Activated T-cell treated with anti-CD3 and anti-CD28 coated beads, Interleukin-2, amount 50 U/mL, for 72 hours (primary cell): ENCODE data around the gene PPP1R14C. TPM values are rescaled to one million over a fixed set of nuclear protein-coding genes. Genes with fewer than 3 reads are reported as not detected.
"Not testable (repeated sequence)": the region's sequence is repeated elsewhere in the genome, so short reads cannot be mapped to it uniquely, and the experiment has no call there.

ENCODE experiments used
- ATAC-seq, 2 donors: fragments of 150-1000 bp; cut with Tn5 transposase; replicated peaks in 1 of 2; 2 replicates each; pipeline ENCODE4 v1.10.0; 2021; ENCODE audit warnings: moderate library complexity in 2 of 2, mild to moderate bottlenecking in 1 of 2
- DNase-seq, 2 donors: peaks; one replicate each; pipeline ENCODE4 v3.0.0; 2021 to 2022; ENCODE audit warnings: mixed read lengths in 1 of 2
- H3K27ac Mint-ChIP-seq: one replicate; pipeline ENCODE4 v1.8.0; 2022; ENCODE audit warnings: mild to moderate bottlenecking, moderate library complexity, mixed read lengths
- H3K27me3 Mint-ChIP-seq: one replicate; pipeline ENCODE4 v1.8.0; 2022; ENCODE audit warnings: low read depth, mixed read lengths
- H3K36me3 Mint-ChIP-seq, 2 donors: one replicate each; pipeline ENCODE4 v1.8.0; 2022; ENCODE audit warnings: mixed read lengths in 2 of 2, mild to moderate bottlenecking in 1 of 2; ENCODE audit not compliant: insufficient read depth in 2 of 2
- H3K4me1 Mint-ChIP-seq: one replicate; pipeline ENCODE4 v1.8.0; 2022; ENCODE audit warnings: low read depth, mixed read lengths
- H3K4me3 Mint-ChIP-seq, 2 donors: one replicate each; pipeline ENCODE4 v1.8.0; 2022; ENCODE audit warnings: mild to moderate bottlenecking in 2 of 2, mixed read lengths in 2 of 2, moderate library complexity in 2 of 2
- H3K9me3 Mint-ChIP-seq, 2 donors: one replicate each; pipeline ENCODE4 v1.8.0; 2022; ENCODE audit warnings: mixed read lengths in 2 of 2
- total RNA-seq, 2 donors: library from RNA; stranded (reverse); gene quantifications; one replicate each; pipeline ENCODE4 v1.2.3, GENCODE V29; 2022

Gene PPP1R14C
- total RNA-seq, 2 donors from 2014 or later, result 1.8 TPM

DNA sequence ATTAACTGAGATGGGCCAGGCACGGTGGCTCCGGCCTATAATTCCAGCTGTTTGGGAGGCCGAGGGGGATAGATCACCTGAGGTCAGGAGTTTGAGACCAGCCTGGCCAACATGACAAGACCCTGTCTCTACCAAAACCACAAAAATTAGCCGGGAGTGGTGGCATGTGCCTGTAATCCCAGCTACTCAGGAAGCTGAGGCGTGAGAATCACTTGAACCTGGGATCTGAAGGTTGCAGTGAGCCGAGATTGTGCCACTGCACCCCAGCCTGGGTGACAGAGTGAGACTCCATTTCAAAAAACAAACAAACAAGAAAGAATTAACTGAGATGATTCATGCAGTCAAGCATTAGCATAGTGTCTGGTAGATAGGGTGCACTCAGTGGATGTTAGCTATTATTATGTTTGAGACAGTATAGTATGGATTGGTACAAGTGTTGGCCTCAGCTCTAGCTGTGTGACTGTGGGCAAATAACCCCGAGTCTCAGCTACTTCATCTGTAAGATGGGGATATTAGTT lies 37.1 kb downstream of the PPP1R14C start:
- not testable (repeated sequence) for DNase-seq, ATAC-seq, H3K36me3 Mint-ChIP-seq, H3K9me3 Mint-ChIP-seq, H3K4me3 Mint-ChIP-seq, H3K4me1 Mint-ChIP-seq, H3K27ac Mint-ChIP-seq
- peaks cover 40% of the 10 kb centered on the region for H3K27me3 Mint-ChIP-seq

DNA sequence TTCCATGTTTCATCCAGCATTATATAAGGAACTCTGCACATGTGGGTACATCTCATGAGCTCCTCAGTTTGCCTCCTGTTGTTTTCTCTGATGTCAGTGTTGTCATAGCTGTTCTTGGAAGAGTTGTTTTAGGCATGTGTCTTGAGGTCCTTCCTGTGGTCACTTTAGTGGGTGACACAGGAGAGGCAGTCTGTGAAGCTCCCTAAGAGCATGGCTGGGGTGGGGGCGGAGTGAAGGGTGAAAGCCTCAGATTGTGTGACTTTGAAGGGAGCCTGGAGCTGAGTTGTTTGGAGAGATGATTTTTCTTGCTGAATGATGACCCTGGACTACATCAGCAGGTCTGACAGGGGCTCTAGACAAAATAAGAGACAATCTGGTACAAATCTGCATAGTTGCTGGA lies 37.7 kb downstream of the PPP1R14C start:
- ATAC-seq, result peak in 1 of 2 donors; percentile 39
- no peaks in the 10 kb centered on the region for H3K4me1 Mint-ChIP-seq
- H3K27ac Mint-ChIP-seq, result no peak overlapping the region
- H3K4me3 Mint-ChIP-seq, result no peak overlapping the region
- H3K36me3 Mint-ChIP-seq, result no peaks in the 10 kb centered on the region
- no peak for DNase-seq
- H3K9me3 Mint-ChIP-seq, result no peaks in the 10 kb centered on the region
- peaks cover 39% of the 10 kb centered on the region for H3K27me3 Mint-ChIP-seq

GRCh38 chr6:150182460-150183078 lies 39.7 kb downstream of the PPP1R14C start:
- Mint-ChIP-seq H3K9me3 (no peaks in the 10 kb centered on the region), H3K4me1 (no peaks in the 10 kb centered on the region), H3K27me3 (peaks cover 38% of the 10 kb centered on the region), H3K27ac (no peak overlapping the region), H3K4me3 (no peak overlapping the region), H3K36me3 (no peaks in the 10 kb centered on the region)
- no peak for DNase-seq
- ATAC-seq, result no peak

- Mint-ChIP-seq H3K4me1 (no peaks in the 10 kb centered on the region), H3K4me3 (no peak overlapping the region), H3K9me3 (no peaks in the 10 kb centered on the region), H3K27me3 (peaks cover 44% of the 10 kb centered on the region), H3K36me3 (no peaks in the 10 kb centered on the region), H3K27ac (no peak overlapping the region)
- ATAC-seq (no peak), DNase-seq (no peak)
These were observed 40.3 kb downstream of the PPP1R14C start for GRCh38 chr6:150183105-150183504.

- Mint-ChIP-seq H3K27ac (no peak overlapping the region), H3K4me3 (no peak overlapping the region), H3K27me3 (peaks cover 47% of the 10 kb centered on the region), H3K9me3 (peaks cover 0 to 1% of the 10 kb centered on the region in 2 donors), H3K4me1 (no peaks in the 10 kb centered on the region), H3K36me3 (no peaks in the 10 kb centered on the region)
- no peak for DNase-seq
- ATAC-seq, result no peak
These were observed 41.1 kb downstream of the PPP1R14C start for GRCh38 chr6:150183966-150184365.

- Mint-ChIP-seq H3K27me3 (peaks cover 46% of the 10 kb centered on the region), H3K36me3 (no peaks in the 10 kb centered on the region), H3K4me3 (no peak overlapping the region), H3K9me3 (peaks cover 0 to 1% of the 10 kb centered on the region in 2 donors), H3K27ac (no peak overlapping the region), H3K4me1 (no peaks in the 10 kb centered on the region)
- no peak for ATAC-seq
- DNase-seq, result no peak
These were observed 42.2 kb downstream of the PPP1R14C start for GRCh38 chr6:150184850-150185731.

DNA sequence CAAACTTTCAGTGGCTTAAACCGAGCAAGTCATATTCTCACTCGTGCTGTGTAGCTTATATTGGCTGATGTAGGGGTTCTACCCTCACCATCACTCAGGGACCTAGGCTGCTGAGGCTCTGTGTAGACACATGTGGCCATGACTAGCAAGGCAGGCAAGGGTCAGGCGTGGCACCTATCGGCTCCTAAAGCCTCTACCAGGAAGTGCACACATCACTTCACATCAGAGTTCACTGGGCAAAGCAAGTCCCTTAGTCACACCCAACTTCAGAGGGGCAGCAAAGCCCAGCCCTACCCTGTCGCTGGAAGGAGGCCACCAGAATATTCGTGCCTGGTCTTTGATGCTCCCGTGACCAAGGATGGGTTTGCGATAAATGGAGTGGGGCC lies 42.9 kb downstream of the PPP1R14C start:
- H3K4me3 Mint-ChIP-seq, result no peak overlapping the region
- no peak for ATAC-seq
- peaks cover 46% of the 10 kb centered on the region for H3K27me3 Mint-ChIP-seq
- H3K4me1 Mint-ChIP-seq, result no peaks in the 10 kb centered on the region
- no peak overlapping the region for H3K27ac Mint-ChIP-seq
- no peaks in the 10 kb centered on the region for H3K36me3 Mint-ChIP-seq
- no peak for DNase-seq
- peaks cover 0 to 1% of the 10 kb centered on the region in 2 donors for H3K9me3 Mint-ChIP-seq

GRCh38 chr6:150186129-150186898 lies 43.5 kb downstream of the PPP1R14C start:
- no peaks in the 10 kb centered on the region for H3K4me1 Mint-ChIP-seq
- no peaks in the 10 kb centered on the region for H3K36me3 Mint-ChIP-seq
- peaks cover 47% of the 10 kb centered on the region for H3K27me3 Mint-ChIP-seq
- no peak overlapping the region for H3K4me3 Mint-ChIP-seq
- ATAC-seq (no peak), DNase-seq (no peak)
- no peak overlapping the region for H3K27ac Mint-ChIP-seq
- peaks cover 0 to 1% of the 10 kb centered on the region in 2 donors for H3K9me3 Mint-ChIP-seq

GRCh38 chr6:150187433-150187832 lies 44.6 kb downstream of the PPP1R14C start:
- not testable (repeated sequence) for H3K4me1 Mint-ChIP-seq, H3K36me3 Mint-ChIP-seq, ATAC-seq, H3K9me3 Mint-ChIP-seq, DNase-seq, H3K4me3 Mint-ChIP-seq, H3K27ac Mint-ChIP-seq
- peaks cover 55% of the 10 kb centered on the region for H3K27me3 Mint-ChIP-seq

- no peak for ATAC-seq
- H3K27ac Mint-ChIP-seq, result no peak overlapping the region
- no peaks in the 10 kb centered on the region for H3K36me3 Mint-ChIP-seq
- no peaks in the 10 kb centered on the region for H3K4me1 Mint-ChIP-seq
- peaks cover 0 to 1% of the 10 kb centered on the region in 2 donors for H3K9me3 Mint-ChIP-seq
- peaks cover 72% of the 10 kb centered on the region for H3K27me3 Mint-ChIP-seq
- H3K4me3 Mint-ChIP-seq, result no peak overlapping the region
- no peak for DNase-seq
These were observed 46.3 kb downstream of the PPP1R14C start for GRCh38 chr6:150189122-150189521.

- Mint-ChIP-seq H3K27ac (no peak overlapping the region), H3K4me1 (no peaks in the 10 kb centered on the region), H3K9me3 (peaks cover 0 to 1% of the 10 kb centered on the region in 2 donors), H3K27me3 (peaks cover 75% of the 10 kb centered on the region), H3K4me3 (no peak overlapping the region), H3K36me3 (no peaks in the 10 kb centered on the region)
- no peak for ATAC-seq
- no peak for DNase-seq
These were observed 49.0 kb downstream of the PPP1R14C start for GRCh38 chr6:150191809-150192208.

GRCh38 chr6:150194195-150194594 lies 51.4 kb downstream of the PPP1R14C start:
- no peak for ATAC-seq
- no peaks in the 10 kb centered on the region for H3K4me1 Mint-ChIP-seq
- no peak overlapping the region for H3K4me3 Mint-ChIP-seq
- no peak overlapping the region for H3K27ac Mint-ChIP-seq
- no peaks in the 10 kb centered on the region for H3K9me3 Mint-ChIP-seq
- DNase-seq, result no peak
- H3K36me3 Mint-ChIP-seq, result no peaks in the 10 kb centered on the region
- peaks cover 61% of the 10 kb centered on the region for H3K27me3 Mint-ChIP-seq

DNA sequence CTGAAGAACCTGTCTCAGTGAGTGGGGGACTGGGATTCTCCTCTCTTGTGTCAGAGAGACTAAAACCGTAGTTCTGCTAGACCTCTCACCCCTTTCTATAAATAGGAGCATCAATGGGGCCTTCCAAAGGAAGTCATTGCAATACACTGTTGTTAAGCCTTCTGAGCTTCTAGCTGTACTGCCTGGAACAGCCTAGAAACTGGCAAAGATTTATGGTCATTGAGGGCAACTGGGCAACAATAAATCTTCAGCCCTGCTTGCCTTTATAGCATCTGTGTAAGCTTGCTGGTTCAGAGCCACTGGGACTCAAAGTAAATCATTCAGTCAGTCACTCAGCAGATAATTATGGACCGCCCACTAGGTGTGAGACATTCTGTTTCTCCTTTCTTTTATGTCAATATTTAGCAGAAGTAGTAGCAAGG lies 53.2 kb downstream of the PPP1R14C start:
- Mint-ChIP-seq H3K4me1 (no peaks in the 10 kb centered on the region), H3K9me3 (no peaks in the 10 kb centered on the region), H3K27ac (no peak overlapping the region), H3K4me3 (no peak overlapping the region), H3K36me3 (no peaks in the 10 kb centered on the region), H3K27me3 (peaks cover 56% of the 10 kb centered on the region)
- ATAC-seq (no peak), DNase-seq (no peak)
